GM13976 (cell line): Measurements from ENCODE around the gene SLC22A23.

ENCODE experiments used
- DNase-seq: peaks from one replicate; pipeline ENCODE4 v3.0.0; 2012; ENCODE audit warnings: low spot score
- in situ Hi-C: fragments of 300-500 bp; cut with MboI; formaldehyde crosslinking; loops from one replicate; pipeline ENCODE4 v1.12.0; 2022; ENCODE audit warnings: low sequenced_read_pairs, mixed read lengths, inconsistent platforms; ENCODE audit not compliant: unreplicated experiment
- TF ChIP-seq, protein P1 (sequence below): IDR thresholded peaks from 2 replicates; pipeline ENCODE4 v1.5.1; 2012; ENCODE audit warnings: borderline replicate concordance, mild to moderate bottlenecking; ENCODE audit not compliant: insufficient read depth; ENCODE audit errors: extremely low read depth, missing control alignments, control extremely low read depth

SLC22A23 gene

DNA sequence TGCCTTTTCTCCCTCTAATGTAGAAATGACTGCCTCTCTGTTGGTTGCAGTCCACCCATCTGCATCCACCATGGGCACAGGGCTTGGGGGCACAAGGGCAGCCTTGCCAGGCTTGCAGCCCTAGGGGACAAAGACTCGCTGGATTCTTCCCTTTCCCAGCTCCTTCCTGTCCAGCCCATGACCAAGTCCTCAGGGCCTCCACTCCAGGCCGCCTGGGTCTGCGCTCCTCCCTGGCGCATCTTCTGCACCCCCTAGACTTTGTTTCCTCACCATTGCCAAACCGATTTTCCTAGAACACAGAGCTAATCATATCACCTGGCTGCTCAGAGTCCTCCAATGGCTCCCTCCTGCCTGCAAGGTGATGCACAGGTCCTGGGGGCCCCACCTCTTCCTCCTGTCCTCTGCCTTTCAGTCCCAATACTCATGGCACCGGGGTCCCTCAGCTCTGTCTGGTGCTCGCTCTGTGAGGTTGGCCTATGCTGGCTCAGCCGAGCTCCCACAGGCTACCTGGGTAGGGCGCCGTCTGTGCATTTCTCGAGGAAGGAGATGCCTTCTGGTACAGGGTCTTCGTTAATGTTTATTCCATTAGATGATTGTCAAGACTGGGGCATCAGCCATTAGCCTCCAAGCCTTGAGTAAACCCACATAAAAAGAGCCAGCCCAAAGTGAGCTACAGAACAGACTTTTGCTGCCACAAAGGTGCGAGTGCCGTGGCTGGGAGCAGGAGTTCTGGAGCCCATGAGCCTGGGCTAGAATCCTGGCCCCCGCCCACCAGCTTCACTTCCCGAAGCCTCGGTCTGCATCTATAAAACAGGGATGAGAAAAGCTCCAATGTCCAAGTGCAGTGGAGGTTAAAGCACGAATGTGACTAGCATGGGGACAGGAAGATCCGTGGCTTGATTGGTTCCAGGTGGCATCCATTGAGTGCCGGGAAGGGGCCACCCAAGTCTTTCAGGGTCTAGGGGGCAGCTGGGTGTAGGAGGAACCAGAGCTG is 180.4 kb downstream of the SLC22A23 start:
- no peak for DNase-seq
- in situ Hi-C loops, result loop anchor here (5.0 to 25.0 kb wide), 3 partner anchors 186 to 711 kb away; partner anchors contain the start of gene SLC22A23
- TF ChIP-seq, protein P1, sequence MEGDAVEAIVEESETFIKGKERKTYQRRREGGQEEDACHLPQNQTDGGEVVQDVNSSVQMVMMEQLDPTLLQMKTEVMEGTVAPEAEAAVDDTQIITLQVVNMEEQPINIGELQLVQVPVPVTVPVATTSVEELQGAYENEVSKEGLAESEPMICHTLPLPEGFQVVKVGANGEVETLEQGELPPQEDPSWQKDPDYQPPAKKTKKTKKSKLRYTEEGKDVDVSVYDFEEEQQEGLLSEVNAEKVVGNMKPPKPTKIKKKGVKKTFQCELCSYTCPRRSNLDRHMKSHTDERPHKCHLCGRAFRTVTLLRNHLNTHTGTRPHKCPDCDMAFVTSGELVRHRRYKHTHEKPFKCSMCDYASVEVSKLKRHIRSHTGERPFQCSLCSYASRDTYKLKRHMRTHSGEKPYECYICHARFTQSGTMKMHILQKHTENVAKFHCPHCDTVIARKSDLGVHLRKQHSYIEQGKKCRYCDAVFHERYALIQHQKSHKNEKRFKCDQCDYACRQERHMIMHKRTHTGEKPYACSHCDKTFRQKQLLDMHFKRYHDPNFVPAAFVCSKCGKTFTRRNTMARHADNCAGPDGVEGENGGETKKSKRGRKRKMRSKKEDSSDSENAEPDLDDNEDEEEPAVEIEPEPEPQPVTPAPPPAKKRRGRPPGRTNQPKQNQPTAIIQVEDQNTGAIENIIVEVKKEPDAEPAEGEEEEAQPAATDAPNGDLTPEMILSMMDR, result no peak

DNA sequence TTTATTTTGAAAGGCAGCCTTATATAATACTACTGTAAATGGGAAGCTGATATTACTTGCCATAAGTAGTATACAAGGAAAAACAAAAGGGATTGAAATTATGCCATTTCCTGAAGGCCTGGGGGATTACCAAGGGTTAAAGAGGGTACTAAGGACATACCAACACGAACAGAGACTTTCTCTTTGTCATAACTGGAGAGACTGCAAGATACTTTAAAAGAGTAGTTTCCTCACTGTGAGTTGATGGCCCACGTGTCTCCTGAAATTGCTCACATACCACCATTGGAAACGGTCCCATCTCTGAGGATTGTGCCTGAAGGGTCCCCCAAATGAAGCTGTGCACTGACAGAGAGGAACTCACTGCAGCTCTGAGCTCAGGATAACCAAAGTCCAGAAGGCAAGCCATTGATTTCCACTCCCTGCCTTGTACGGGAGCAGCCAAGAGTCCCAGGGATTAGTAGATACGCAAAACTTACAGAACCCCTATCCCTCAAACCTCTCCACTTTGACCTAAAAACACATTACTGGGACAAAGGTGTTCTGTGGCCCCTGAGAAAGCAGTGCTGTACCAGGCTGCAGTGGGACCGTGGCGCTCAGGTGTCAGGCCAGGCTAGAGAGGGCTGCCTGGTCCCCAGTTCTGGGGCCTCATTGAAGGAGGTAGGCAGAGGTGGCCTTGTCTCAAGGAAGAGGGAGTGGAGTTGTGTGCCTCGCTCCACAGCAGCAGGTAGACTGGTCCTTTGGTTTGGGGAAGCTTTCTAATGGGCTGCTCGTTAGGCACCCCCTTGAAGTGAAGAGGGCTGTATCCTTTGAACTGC is 182.9 kb downstream of the SLC22A23 start:
- TF ChIP-seq, protein P1, result no peak
- DNase-seq, result no peak

DNA sequence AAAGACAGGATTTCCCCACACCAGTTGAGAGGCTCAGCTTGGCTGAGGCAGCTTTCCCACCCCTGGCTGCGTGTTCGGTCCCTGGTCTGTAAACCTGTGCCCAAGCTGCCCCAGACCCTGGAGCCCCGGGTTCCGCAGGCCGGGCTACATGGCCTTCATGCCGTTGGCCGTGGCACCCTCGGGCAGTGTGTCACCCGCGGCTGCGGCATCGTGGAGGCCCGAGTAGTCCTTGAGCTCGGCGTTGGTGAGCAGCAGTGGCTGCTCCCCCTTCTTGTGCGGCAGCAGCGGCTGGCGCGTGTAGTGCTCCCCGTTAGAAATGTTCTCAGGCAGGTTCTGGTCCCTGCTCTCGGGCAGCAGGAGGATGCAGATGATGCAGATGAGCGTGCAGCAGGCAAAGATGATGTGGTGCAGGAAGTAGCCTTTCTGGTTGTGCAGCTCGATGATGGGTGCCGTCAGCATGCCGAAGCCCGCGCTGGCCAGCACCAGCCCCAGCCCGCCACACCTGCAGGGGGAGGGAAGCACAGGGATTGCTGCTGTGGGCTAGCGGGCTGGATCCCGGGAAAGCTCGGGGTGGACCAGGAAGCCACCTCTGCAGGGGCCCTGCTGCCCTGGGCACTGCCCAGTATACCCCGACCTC is 183.8 kb downstream of the SLC22A23 start:
- TF ChIP-seq, protein P1, result no peak
- DNase-seq, result no peak
- in situ Hi-C loops, result no loop called here

More for the DNA sequence above, 182.9 kb downstream of the SLC22A23 start:
- in situ Hi-C loops, result no loop called here

DNA sequence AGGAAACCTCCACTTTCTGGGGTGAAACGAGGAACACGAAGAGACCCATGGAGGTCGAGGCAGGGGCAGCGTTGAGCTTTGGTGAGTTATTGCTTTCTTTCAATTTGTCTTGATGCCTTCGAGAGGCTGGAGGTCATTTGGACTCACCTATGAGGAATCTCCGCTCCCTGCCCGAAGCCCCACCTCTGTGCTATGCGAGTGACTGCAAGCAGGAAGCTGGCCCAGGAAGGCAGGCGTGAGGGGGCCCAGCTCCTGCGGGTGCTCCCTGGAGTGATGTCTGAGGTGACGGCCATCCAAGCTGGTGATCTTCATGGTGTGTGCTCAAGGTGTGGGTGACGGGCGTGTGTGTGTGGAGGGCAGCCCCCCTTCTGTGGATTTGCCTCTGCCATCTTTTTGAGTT is 185.1 kb downstream of the SLC22A23 start:
- DNase-seq, result no peak
- TF ChIP-seq, protein P1, result no peak
- in situ Hi-C loops, result no loop called here

DNA sequence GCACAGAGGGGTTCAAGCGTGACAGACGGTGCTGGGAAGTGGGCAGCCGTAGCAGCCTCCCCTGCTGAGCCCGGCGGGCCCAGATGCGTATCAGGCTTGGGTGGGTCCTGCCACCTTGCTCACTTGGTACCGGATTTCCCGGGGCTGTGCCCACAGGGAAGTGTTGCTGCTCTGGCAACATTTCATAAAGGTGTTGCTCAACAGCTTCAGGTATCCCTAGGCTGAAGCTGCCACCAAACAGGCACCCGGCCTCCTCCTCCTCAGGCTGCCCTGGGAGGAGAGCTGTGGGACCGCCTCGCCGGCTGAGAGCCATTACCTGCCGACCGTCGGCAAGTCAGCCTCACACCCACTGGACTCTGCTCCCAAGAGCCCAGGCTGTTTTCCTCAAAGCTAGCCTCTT is 186.6 kb downstream of the SLC22A23 start:
- TF ChIP-seq, protein P1, result no peak
- DNase-seq, result no peak
- in situ Hi-C loops, result no loop called here

DNA sequence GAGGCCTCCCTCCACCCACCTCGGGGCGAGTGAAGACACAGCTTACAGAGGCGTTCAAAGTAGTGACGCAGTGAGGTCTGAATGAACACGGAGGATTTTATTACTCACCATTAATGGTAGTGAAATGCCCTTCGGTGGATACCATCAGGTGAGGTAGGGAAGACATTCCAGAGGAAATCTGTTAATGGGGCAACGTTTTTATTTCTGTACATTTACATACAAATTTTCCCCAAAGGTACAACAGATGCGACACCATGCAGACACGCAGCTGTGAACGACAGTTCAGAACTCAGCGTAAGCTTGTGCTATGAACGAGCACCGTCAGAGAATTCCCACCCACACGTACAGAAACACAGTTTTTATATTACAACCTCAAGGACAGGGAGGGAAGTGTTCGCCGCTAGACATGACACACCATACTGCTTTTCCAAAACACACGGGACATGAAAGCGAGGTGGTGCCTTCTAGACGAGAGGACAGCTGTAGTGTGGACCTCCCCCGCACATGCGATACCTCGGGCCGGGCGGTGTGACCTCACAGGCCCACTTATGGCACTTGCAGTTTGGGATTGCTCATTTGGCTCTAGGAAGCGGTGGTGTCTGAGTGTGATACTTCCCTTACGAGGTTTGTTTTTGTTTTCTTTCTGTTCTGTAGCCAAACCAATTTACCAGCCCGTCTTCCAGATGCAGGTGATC is 187.4 kb downstream of the SLC22A23 start:
- in situ Hi-C loops, result no loop called here
- DNase-seq, result no peak
- TF ChIP-seq, protein P1, result no peak
